G401.6 (cell line): ENCODE data around the gene MEGF10.

Experiments
- FAIRE-seq: peaks from 2 replicates; lab custom pipeline; 2012; peaks lifted over from hg19 to GRCh38; lab: Jason Lieb, UNC

MEGF10 gene

DNA sequence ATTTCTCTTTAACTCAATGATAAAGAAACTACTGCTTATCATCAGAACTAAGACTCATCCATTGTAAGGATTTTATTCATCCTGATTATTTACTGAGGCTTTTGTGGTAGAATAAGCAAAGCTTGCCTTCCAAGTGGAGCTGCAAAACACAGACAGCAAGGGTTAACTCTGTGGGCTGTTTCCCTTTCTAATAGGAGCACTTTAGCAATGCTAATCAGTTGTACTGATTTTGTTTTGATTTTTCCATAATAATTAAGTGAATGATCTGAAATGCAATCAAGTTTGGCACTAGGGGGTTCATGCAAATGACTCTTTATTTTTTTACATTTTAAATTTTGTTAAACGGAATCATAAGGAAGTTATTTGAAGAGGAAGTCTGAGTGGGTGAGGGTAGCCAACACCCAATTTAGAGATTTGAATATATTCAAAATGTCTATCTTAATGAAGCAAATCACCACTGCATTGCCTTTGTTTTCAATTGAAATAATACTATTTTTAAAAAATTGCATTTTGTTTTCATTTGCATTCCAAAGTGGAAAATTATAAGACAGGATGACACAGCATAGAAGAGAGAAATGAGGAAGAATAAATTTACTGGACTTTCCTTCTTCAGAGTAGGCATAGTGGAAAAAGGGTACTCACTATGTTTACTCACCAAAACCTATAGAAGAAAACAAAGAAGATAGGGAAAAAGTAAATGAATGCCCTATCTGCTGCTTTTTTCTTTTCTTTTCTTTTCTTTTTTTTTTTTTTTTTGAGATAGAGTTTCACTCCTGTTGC is 36.6 kb downstream of the MEGF10 start:
- no peak for FAIRE-seq

- no peak for FAIRE-seq
Measured at GRCh38 chr5:127330116-127330515, 39.5 kb downstream of the MEGF10 start.

DNA sequence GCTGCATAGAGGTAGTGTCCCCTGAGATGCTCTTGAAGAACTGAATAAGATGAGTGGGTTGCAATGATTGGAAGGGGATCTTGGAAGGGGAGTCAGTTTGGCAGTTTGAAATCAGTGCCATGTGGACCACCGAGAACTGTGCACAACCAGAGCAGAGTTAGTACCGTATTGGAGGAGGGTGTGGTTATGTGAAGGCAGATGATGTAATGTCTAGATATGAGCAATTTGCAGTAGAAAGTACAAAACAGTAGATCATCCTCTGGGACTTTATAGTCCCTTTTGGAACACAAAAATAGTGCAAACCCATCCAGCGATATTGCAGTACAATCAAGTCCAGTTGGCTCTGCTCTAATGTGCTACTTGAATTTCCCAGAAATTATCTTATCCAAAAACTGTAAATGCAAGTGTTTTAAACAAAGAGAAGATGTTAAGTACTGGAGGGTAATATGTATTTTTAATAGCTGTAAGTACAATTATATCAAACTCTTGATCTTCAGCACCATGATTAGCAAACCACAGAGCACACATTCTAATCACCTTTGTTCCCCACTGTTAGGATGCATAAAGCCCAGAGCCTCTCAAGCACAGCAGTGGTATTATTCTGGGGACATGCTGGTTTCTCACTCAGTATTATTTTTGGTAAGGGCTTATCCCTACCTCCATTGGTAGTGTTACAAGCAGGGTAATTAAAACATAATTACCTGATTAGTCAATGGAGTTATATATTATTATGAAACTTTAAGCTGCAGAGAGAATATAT is 41.5 kb downstream of the MEGF10 start:
- no peak for FAIRE-seq

DNA sequence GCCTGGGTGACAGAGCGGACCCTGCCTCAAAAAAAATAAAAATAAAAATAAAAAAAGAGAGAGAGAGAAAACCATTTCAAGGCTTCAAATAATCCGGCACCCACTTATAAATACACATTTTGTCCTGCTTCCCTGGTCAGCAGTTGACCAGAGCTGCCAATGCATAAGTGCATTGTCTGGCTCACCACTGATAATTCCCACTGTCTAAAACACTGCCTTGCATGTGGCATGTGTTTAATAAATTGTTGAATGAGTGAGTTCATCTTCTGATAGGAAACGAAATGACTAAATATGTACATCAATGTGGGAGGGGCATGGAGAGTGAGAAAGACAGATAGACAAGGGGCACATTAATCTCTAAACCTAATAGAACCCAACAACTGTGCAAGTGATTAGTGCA is 42.9 kb downstream of the MEGF10 start:
- FAIRE-seq, result no peak

DNA sequence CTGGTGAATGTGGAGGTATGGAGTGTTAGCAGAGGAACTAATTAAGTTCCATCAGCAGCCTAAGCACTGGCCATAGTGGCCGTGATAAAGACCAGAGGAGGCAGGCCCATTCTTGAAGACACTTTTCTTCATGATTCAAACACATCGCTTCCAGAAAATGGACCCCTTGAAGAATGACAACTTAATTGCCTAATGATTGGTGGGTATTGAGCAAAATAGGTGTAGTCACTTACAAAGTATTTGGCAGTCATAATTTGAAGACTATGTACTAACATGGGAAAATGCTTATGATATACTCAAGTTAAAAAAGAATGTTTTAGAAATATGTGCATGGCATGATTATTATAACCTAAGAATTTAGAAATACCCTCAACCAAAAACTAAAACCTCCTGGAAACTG is 44.8 kb downstream of the MEGF10 start:
- FAIRE-seq, result no peak

DNA sequence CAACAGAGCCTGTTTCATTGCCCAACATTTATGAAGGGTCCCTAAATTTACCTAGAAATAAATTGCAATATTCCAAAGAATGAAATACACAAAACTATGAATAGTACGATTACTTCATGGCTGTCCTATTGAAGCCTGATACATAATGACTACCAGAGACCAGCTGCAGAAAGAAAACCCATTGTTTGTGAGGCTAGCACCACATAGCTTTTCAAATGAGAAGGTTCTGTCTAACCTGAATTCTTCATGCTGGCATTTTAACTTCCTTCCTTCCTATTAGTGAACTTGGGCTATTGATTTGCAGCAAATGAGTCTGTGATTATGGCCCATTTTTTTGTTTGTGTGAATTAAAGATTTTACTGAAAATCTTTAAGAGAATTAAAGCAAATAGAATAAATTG is 47.3 kb downstream of the MEGF10 start:
- FAIRE-seq, result no peak

- no peak for FAIRE-seq
Measured at GRCh38 chr5:127338501-127338900, 47.9 kb downstream of the MEGF10 start.

DNA sequence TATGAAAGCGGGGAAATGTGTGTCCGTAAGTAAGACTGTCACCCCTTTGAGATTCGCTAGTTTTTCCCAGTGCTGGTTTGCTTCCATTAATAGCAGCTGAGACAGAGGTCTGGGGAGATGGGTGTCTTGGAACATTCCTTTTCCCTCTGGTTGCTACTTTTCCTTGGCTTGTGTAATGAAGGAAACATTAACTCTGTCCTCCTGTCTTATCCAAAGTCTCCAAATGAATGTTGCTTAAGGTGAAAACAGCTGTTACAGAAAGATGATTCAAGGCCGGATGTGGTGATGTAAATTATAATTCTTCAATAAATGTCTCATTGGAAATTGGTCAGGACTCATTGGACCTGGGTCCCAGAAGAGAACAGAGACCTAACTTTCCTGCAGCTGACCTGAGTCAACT is 50.0 kb downstream of the MEGF10 start:
- FAIRE-seq, result no peak

DNA sequence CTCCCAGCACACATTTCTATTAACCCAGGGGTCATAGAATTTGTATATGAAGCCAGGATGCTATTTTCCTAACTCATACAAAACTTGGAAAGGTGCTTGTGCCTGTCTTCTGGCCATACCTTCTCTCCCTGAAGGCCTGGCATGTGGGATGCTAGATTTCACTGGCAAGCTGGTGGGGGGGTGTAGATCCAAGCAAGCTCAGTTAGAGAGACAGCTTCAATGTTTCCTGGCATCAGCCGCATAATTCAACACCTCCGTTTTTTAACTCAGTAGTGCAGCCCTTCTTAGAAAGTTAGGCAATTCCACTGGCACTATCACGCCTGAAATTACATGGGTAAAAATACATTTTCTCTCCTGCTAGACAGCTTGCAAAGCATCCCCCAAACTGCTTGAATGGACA is 51.8 kb downstream of the MEGF10 start:
- FAIRE-seq, result no peak

GRCh38 chr5:127343313-127343712 is 52.7 kb downstream of the MEGF10 start:
- no peak for FAIRE-seq

DNA sequence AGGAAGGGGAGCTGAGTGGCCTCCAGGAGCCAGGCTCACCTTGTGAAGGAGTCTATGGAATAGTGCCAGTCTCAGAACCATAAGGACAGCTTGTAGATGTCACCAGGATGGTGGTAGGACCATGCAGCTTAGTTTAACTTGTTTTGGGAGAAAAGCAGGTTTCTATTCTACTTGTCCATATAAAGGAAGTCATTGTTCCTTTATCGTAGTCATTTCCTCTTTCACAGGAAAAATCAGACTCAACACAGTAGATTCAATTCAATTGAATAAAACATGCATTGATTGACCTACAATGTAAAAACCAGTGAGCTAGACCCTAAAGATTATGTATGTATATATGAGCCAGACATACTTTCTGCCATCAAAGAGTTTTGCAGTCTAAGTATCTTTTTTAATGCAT is 53.3 kb downstream of the MEGF10 start:
- no peak for FAIRE-seq

DNA sequence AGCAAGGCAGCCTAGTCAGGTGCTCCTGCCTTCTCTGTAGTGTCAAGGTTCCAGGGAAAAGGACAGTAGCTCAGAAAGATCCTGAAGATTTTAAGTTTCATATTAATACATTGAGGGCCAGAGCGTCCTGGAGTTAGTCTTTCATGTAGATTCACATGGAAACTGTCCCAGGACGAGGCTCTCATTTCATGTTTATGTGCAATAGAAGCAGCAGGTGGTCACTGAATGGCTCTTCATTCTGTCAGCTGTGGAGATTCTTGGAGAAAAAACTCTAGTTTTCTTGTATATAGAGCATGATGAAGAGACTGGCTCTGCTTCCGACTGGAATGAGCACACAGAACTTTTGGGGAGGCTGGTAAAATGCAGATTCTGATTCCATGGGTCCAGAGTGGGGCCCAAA is 54.3 kb downstream of the MEGF10 start:
- no peak for FAIRE-seq

DNA sequence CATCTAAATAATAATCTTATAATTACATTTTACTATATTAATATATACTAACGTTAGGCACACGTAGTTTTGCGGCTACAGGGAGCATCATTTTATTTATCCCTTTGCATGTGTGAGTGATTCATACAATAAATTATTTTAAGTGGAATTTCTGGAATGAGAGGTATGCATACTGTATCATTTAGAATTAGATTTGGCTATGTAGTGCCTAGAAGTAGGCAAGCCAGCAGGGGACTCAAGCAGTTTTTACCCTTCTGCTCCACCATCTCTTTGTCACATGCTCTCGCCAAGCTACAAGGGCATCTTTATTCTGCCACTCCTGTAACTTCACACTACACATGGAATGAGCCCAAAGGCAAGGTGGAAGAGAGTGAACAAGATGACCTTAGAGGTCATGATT is 60.8 kb downstream of the MEGF10 start:
- no peak for FAIRE-seq

DNA sequence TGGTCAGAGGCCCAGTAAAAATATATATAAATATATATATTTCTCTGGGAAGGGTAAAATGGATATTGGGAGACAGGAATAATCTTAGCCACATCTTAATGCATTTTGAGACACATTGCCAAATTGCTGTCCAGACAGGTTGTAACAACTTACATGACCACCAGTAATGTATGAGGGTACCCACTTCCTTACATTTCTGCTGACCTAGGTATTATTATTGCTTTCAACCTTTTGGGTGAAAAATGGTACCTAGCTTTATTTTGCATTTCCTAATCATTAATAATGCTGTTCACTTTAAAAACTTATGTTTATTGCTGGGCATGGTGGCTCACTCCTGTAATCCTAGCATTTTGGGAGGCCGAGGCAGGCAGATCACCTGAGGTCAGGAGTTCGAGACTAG is 61.5 kb downstream of the MEGF10 start:
- no peak for FAIRE-seq

- no peak for FAIRE-seq
Measured at GRCh38 chr5:127353327-127353726, 62.7 kb downstream of the MEGF10 start.

GRCh38 chr5:127353796-127354195 is 63.2 kb downstream of the MEGF10 start:
- no peak for FAIRE-seq

- no peak for FAIRE-seq
Measured at GRCh38 chr5:127355337-127355736, 64.7 kb downstream of the MEGF10 start.

DNA sequence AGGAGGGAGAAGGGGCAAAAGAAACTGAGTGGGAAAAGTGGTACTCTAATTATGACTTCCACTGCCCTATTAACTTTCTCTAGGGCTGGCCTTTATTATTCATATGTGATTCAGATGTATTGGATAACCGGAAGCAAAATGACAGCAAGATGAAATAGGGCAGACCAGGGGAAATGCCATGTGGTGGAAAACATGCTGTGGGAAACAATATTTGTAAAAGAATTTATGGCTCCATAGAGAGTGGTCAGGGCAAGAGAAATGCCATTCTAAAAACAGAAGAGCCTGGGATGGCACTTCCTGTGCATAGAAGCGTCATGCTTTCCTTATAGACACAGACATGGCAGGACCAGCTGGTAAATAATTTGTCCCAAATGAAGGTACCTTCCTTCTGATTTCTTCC is 67.7 kb downstream of the MEGF10 start:
- FAIRE-seq, result no peak

GRCh38 chr5:127358740-127359139 is 68.1 kb downstream of the MEGF10 start:
- no peak for FAIRE-seq

- FAIRE-seq, result no peak
Measured at GRCh38 chr5:127359502-127359901, 68.9 kb downstream of the MEGF10 start.

DNA sequence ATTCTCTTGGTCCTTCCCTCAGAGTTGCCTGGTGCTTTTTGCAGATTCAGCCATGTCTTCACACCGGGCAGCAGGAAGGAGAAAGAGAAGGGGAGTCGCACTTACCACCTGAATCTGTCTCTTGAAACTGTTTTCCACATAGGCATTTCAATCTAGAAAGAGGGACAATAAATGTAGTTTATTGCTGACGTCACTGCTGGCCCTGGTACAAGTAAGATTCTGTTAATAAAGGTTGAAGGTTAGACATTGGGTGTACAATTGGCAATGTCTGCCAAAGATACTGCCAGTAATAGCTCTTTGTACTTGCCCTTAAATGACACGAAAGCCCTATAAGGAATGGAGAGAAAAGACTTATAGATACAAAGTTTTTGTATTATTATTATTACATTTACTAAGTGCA is 72.8 kb downstream of the MEGF10 start:
- FAIRE-seq, result no peak

- FAIRE-seq, result no peak
Measured at GRCh38 chr5:127367029-127367428, 76.4 kb downstream of the MEGF10 start.

GRCh38 chr5:127367946-127368465 is 77.4 kb downstream of the MEGF10 start:
- no peak for FAIRE-seq

DNA sequence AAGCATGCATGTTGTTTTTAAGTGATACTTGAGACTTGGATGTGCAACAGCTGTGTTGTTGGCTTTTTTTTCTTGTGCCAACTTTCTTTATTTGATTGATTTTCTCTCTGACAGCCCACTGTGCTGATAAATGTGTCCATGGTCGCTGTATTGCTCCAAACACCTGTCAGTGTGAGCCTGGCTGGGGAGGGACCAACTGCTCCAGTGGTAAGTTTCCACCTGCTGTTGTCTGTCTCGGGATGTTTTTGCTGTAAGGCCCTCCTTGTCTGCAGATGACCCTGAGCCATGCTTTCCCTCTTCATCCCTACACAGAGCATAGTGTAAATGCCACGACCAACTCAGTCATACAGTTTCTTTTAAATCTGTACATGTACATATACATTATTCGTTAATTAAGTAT is 79.2 kb downstream of the MEGF10 start:
- FAIRE-seq, result no peak
